Activated CD4-positive, CD25-positive, alpha-beta regulatory T cell treated with anti-CD3 and anti-CD28 coated beads, Interleukin-2, amount 50 U/mL, for 72 hours (primary cell): ENCODE data around the gene SGMS1.

ENCODE experiments used
- DNase-seq: peaks from one replicate; pipeline ENCODE4 v3.0.0; 2021

SGMS1 gene

GRCh38 chr10:50531388-50532077, 92.2 kb downstream of the SGMS1 start:
- no peak for DNase-seq

DNA sequence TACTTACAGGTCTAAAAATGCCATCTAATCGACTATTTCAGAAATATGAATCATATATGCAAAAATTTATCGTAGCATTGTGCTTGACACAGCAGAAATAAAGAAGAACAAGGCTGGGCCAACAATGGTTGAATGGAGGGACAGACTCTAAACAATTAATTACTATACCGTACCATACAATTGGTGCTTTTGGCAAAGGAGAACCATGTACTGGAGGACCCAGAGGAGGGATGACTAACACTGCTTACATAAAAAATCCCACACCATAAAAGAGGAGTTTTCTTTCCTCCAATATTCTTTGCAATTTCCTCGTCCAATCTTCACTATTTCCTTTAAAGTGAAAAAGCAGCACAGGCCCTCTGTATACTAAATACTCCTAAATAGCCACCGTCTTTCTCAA, 94.1 kb downstream of the SGMS1 start:
- DNase-seq = no peak

DNA sequence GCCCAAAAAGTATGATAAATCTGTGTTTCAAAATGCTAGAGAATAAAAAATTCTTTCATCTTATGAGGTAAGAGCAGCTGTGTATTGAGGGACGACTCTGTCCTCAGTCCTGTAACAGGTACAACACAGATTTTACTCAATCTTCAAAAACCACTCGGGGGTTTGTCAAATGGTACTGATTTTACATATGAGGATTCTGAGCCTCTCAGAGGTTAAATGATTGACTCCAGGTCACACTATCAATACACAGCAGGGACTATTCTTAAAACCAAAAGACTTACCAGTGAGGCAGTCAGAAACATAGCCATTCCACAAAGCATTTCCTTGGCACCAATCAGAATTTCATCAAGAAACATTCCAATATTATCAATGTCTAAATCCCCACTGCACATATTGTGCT, 95.5 kb downstream of the SGMS1 start:
- DNase-seq = no peak

DNA sequence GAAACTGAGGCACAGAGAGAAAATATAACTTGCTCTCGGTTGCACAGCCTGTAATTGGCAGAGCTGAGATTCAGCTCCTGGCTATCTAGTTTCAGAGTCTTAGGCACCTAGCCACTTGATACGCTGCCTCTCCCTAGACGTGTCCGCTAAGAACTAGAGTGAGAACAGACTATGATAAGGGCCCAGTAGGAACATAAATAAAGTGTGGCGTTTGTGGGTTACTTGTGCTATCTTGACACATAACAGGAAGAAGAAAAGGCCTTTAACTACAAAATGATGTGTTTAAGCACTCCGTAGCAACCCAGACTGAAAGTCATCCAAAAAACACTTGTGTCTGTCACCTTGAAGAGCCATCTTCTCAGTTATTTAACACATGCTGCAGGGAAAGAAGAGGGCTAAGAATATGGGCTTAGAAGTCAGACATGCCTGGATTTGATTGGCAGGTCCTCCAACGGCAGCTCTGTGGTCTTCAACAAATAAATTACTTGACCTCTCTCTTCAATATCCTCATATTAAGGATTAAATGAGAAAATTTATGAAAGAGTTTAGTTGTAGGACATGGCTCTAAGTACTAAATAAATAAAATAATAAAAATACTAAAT, 96.2 kb downstream of the SGMS1 start:
- no peak for DNase-seq

DNA sequence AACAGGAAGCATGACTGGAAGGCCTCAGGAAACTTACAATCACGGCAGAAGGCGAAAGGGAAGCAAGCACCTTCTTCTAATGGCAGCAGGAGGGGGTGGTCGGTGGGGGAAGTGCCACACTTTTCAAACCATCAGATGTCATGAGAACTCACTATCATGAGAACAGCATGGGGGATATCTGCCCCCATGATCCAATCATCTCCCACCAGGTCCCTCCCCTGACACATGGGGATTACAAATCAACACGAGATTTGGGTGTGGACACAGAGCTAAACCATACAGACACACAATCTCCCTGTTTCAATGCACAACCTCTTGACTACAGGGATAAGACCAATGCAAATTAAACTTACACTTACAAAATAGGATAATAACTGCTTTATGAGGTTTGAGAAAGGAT, 97.6 kb downstream of the SGMS1 start:
- DNase-seq = no peak

GRCh38 chr10:50523357-50523756, 100.4 kb downstream of the SGMS1 start:
- DNase-seq = no peak

- no peak for DNase-seq
Measured at GRCh38 chr10:50522908-50523307, 100.8 kb downstream of the SGMS1 start.

GRCh38 chr10:50520115-50520514, 103.6 kb downstream of the SGMS1 start:
- no peak for DNase-seq

GRCh38 chr10:50517626-50518025, 106.1 kb downstream of the SGMS1 start:
- DNase-seq = no peak

- no peak for DNase-seq
Measured at GRCh38 chr10:50516171-50516570, 107.6 kb downstream of the SGMS1 start.

- no peak for DNase-seq
Measured at GRCh38 chr10:50515420-50515819, 108.3 kb downstream of the SGMS1 start.

DNA sequence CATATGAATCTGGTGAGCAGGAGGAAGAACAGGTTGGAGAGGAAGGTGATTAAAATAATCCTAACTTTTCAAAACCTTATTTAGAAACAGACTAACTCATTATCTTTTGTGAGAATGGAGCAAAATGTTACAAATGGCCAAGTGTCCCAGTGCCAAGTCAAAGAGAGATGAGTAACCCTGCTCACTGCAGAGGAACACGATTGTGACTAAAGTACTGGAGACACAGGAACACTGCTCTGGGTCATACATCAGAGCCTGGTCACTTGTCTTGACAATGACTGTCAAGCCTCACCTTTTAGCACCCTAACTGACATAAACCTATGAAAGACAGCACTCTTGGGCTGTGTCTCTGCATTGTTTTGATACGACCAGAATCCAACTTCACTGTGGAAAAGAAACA, 108.8 kb downstream of the SGMS1 start:
- no peak for DNase-seq

GRCh38 chr10:50513956-50514355, 109.8 kb downstream of the SGMS1 start:
- DNase-seq = no peak

DNA sequence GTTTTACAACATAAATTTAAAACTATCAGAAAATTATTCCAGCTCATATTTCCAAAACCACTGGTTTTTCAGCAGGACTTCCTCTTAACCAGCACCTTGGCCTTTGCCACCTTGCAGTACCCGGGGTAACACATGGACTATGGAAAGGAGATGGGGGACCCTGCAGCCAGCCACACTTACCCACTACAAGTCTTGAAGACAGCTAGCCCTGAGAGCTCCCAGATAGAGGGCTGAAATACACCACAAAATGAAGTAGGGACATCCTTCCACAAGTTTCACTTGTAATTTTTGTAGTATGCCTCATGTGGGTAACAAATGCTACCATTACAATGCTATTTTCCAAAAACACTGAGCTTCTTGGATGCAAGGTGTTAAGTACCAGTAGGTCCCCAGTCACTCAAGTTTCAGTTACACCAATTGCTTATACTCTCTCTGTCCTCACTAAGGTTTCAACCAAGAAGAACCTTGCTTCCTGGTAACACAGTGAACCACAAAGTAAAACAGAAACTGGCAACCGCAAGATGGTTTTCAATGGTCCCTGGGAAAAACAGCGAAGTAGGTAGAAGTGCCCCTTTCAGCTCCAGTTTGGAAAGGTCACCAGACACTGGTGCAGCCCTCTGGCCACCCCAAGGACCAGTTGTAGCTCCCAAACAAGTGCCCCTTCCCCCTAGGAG, 110.9 kb downstream of the SGMS1 start:
- no peak for DNase-seq

GRCh38 chr10:50512214-50512595, 111.6 kb downstream of the SGMS1 start:
- DNase-seq = no peak

GRCh38 chr10:50511492-50512213, 112.1 kb downstream of the SGMS1 start:
- no peak for DNase-seq

- DNase-seq = no peak
Measured at GRCh38 chr10:50510517-50511473, 113.0 kb downstream of the SGMS1 start.

- DNase-seq = no peak
Measured at GRCh38 chr10:50508315-50509051, 115.3 kb downstream of the SGMS1 start.

DNA sequence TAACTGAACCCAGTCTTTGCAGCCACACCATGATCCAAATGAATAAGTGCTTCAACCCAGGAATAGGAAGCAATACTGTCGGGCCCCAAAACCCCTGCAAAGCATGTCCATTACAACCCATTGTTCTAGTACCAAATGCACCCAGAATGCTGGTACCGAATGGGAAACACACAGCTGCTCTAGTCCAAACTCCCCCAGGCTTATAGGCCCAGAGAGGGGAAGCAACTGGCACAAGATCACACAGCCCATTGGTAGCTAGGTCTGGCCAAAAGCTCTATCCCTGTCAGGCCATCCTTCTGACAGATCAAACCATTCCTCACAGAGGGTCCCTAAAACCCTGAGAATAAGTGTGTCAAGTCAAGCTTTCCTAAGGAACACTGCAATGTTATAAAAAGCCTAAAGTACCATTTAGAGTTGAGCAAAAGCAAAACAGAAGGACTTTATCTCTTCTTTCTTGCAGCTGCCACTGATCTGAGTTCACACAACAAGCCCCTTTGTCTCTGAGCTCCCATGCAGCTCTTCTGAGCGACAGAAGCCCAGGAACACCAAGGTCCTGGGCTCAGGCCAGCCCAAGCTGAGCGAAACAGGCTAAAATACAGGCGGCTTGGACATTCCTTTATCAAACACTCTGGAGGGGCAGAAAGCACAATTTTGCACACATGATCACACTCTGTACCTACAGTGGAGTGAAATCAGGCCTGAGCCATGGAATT, 116.7 kb downstream of the SGMS1 start:
- DNase-seq = no peak

DNA sequence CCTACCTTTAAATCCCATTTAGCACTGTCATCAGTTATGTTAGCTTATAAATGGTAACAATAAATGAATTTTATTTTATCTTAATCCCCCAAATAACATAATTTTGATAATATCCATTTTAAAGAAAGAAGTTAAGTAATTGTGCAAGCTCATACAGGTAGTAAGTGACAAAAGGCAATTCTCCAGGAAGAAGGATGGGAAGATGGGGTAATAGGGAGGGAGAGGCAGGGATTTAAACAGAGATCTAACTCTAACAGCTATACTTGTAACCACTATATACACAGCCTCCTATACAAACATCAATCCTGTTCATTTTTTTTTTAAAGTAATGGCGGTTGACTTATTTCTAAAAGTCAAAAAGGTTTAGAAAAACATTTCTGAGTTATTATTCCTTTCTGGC, 119.4 kb downstream of the SGMS1 start:
- no peak for DNase-seq

- no peak for DNase-seq
Measured at GRCh38 chr10:50503661-50504320, 120.0 kb downstream of the SGMS1 start.
